Spinal cord (tissue), 10 donors: ENCODE measurements around the gene PLA2G2E. TPM values are rescaled to one million over a fixed set of nuclear protein-coding genes. Genes with fewer than 3 reads are reported as not detected.

Experiments used
- DNase-seq, 6 donors: peaks; one replicate each; pipeline versions ENCODE4 v3.0.0 to v3.0.0-alpha.2; 2013 to 2015; ENCODE audit warnings: low spot score in 6 of 6, low read depth in 4 of 6
- H3K27ac ChIP-seq: one replicate; pipeline ENCODE4 v1.5.1; 2013; ENCODE audit warnings: low read depth, low read length, control low read depth
- H3K27me3 ChIP-seq: one replicate; pipeline ENCODE4 v1.6.1; 2013; ENCODE audit warnings: low read length; ENCODE audit not compliant: control insufficient read depth, insufficient read depth
- H3K36me3 ChIP-seq: one replicate; pipeline ENCODE4 v1.6.1; 2013; ENCODE audit warnings: low read length; ENCODE audit not compliant: control insufficient read depth, insufficient read depth
- H3K4me1 ChIP-seq: one replicate; pipeline ENCODE4 v1.6.1; 2013; ENCODE audit warnings: low read length; ENCODE audit not compliant: control insufficient read depth, insufficient read depth
- H3K4me3 ChIP-seq: one replicate; pipeline ENCODE4 v1.5.1; 2013; ENCODE audit warnings: low read depth, low read length, control low read depth
- H3K9me3 ChIP-seq: one replicate; pipeline ENCODE4 v1.6.1; 2013; ENCODE audit warnings: low read length; ENCODE audit not compliant: control insufficient read depth, insufficient read depth
- WGBS: methylation state at CpG from one replicate; pipeline ENCODE4 v1.1.5; 2013; ENCODE audit warnings: missing lambda C conversion rate; ENCODE audit not compliant: insufficient coverage; 5-methylcytosine and 5-hydroxymethylcytosine counted together
- polyA plus RNA-seq, 2 donors: library from polyadenylated mRNA; unstranded; fragments of 120-200 nt; gene quantifications; one replicate each; pipeline ENCODE4 v1.2.1, GENCODE V29; 2013; ENCODE audit not compliant: insufficient read length in 2 of 2
- total RNA-seq, 2 donors: library from RNA; depleted of rRNA in 1 of 2; stranded (reverse); fragments of 120-200 nt in 1 of 2; fragments of >200 nt in 1 of 2; gene quantifications; one replicate each; pipeline versions ENCODE4 v1.2.3 to v1.2.4, GENCODE V29; 2013 to 2014
- donor health status: healthy.

Gene PLA2G2E
- total and polyA plus RNA-seq, 4 donors: not detected

- WGBS: 92% methylated on average over 7 of the region's 12 CpGs
These were observed 44.8 kb downstream of the PLA2G2E start for GRCh38 chr1:19878637-19878985.

GRCh38 chr1:19877821-19878636 is 45.4 kb downstream of the PLA2G2E start:
- H3K9me3 ChIP-seq: no peaks in the 10 kb centered on the region
- DNase-seq: peak in 3 of 6 donors; percentile 20 to 88 (median 66)
- no peak overlapping the region for H3K27ac ChIP-seq
- H3K27me3 ChIP-seq: no peaks in the 10 kb centered on the region
- WGBS: 61% methylated on average over 15 of the region's 19 CpGs
- peaks cover under 1% of the 10 kb centered on the region for H3K4me1 ChIP-seq
- H3K36me3 ChIP-seq: no peaks in the 10 kb centered on the region
- no peak overlapping the region for H3K4me3 ChIP-seq

More at GRCh38 chr1:19878637-19878985, 44.8 kb downstream of the PLA2G2E start:
- H3K27me3 ChIP-seq: no peaks in the 10 kb centered on the region
- H3K9me3 ChIP-seq: no peaks in the 10 kb centered on the region
- no peaks in the 10 kb centered on the region for H3K36me3 ChIP-seq
- H3K27ac ChIP-seq: no peak overlapping the region
- DNase-seq: peak in 2 of 6 donors; percentile 5 to 7
- H3K4me1 ChIP-seq: peaks cover 6% of the 10 kb centered on the region
- no peak overlapping the region for H3K4me3 ChIP-seq

DNA sequence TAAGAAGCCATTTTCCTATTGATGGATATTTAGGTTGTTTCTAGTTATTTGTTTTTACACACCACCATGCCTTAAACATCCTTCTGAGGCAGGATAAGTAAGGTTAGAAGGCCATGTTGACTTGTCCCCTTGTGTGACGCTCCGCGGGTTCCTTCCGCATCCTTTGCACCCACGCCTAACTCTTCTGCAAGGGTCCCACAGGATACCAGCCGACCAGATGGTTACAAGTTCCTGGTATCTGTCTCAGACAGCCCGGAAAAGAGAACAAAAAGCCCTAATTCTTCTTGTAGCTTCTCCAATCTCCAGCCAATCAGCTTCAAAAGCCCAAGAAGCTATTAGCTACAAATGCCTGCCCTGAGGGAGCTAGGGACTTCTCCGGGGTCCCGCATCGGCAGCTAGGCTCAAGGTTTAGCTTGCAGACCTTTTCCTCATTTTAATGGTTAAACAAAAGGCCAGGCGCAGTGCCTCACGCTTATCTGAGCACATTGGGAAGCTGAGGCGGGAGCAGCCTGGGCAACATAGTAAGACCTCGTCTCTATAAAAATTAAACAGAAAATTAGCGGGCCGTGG is 46.2 kb downstream of the PLA2G2E start:
- no peaks in the 10 kb centered on the region for H3K36me3 ChIP-seq
- no peaks in the 10 kb centered on the region for H3K27me3 ChIP-seq
- WGBS: 78% methylated on average over 14 of the region's 16 CpGs
- DNase-seq: no peak
- H3K4me1 ChIP-seq: no peaks in the 10 kb centered on the region
- no peak overlapping the region for H3K4me3 ChIP-seq
- no peak overlapping the region for H3K27ac ChIP-seq
- H3K9me3 ChIP-seq: no peaks in the 10 kb centered on the region

DNA sequence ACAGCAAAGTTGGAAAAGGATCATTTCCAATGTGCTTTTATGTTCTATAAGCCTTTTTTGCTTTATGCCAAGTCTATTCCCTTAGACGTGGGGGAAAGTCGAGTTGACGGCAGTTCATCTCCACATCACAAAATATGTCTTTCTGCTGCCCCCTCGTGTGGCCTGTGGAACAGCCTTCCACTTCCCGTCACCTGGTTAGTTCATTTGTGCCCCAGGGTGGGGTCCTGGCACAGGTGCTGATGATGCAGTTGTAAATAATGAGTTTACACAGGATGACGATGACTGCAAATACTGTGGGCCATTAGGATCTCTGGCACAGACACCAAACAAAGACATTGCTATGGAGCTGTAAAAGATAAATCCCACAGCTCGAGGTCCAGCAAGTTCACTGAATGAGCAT is 51.2 kb downstream of the PLA2G2E start:
- peak in 1 of 6 donors; percentile 14 for DNase-seq
- Histone ChIP-seq H3K27ac (no peak overlapping the region), H3K4me3 (no peak overlapping the region), H3K9me3 (no peaks in the 10 kb centered on the region), H3K27me3 (no peaks in the 10 kb centered on the region), H3K36me3 (no peaks in the 10 kb centered on the region), H3K4me1 (no peaks in the 10 kb centered on the region)
- whole genome bisulfite sequencing: 68% methylated on average over 3 of the region's 7 CpGs

Other genes with a start within 250 kb of the PLA2G2E start
- 1 to 10 TPM; 2.2 to 6.1 TPM for gene TMCO4, start 123.7 kb downstream of the PLA2G2E start, total RNA-seq
- gene TMCO4, start 123.7 kb downstream of the PLA2G2E start, polyA plus RNA-seq: 1 to 10 TPM; 2.9 to 3.4 TPM
- not detected for gene RNF186, start 108.3 kb downstream of the PLA2G2E start, total RNA-seq
- gene RNF186, start 108.3 kb downstream of the PLA2G2E start, polyA plus RNA-seq: not detected
- gene OTUD3, start 41.2 kb downstream of the PLA2G2E start, total RNA-seq: 10 to 100 TPM; 11.8 TPM
- gene OTUD3, start 41.2 kb downstream of the PLA2G2E start, polyA plus RNA-seq: 10 to 100 TPM; 11.6 to 36.1 TPM
- under 1 TPM in 1 of 2 donors, not detected in 1; 0.40 TPM for gene PLA2G2A, start 56.0 kb upstream of the PLA2G2E start, total RNA-seq
- gene PLA2G2A, start 56.0 kb upstream of the PLA2G2E start, polyA plus RNA-seq: under 1 TPM in 1 of 2 donors, not detected in 1; 0.20 TPM
- 1 to 10 TPM; 1.9 to 2.1 TPM for gene PLA2G5, start 146.6 kb upstream of the PLA2G2E start, total RNA-seq
- 1 to 10 TPM; 3.0 to 3.2 TPM for gene PLA2G5, start 146.6 kb upstream of the PLA2G2E start, polyA plus RNA-seq
- gene PLA2G2D, start 195.9 kb upstream of the PLA2G2E start, total RNA-seq: not detected
- gene PLA2G2D, start 195.9 kb upstream of the PLA2G2E start, polyA plus RNA-seq: under 1 TPM; 0.10 to 0.18 TPM
- not detected for gene PLA2G2F, start 215.7 kb upstream of the PLA2G2E start, total RNA-seq
- gene PLA2G2F, start 215.7 kb upstream of the PLA2G2E start, polyA plus RNA-seq: not detected